B cell (primary cell): Measurements from ENCODE around the gene RAPGEF5. TPM values are rescaled to one million over a fixed set of nuclear protein-coding genes. Genes with fewer than 3 reads are reported as not detected.

Experiments
- ATAC-seq: fragments of 200-7000 bp; cut with Tn5 transposase; one replicate; pipeline ENCODE4 v1.10.0; 2021; ENCODE audit warnings: low read depth, mild to moderate bottlenecking, moderate number of reproducible peaks, moderate library complexity
- CTCF ChIA-PET: fragments of 350-600 bp; sonication (Branson Sonifier 250); formaldehyde crosslinking; loops from one replicate; lab custom pipeline; 2021; ENCODE audit warnings: antibody characterized with exemption, inconsistent platforms; lab: Charles Lee
- POLR2A ChIA-PET: fragments of 350-600 bp; sonication (Branson Sonifier 250); formaldehyde crosslinking; loops from one replicate; lab custom pipeline; 2021; ENCODE audit warnings: antibody characterized with exemption; lab: Charles Lee
- DNase-seq: peaks from one replicate; pipeline ENCODE4 v3.0.0; 2013
- H2AFZ ChIP-seq: 2 replicates; pipeline ENCODE4 v1.6.1; 2012; ENCODE audit warnings: mild to moderate bottlenecking, low read depth, low read length; ENCODE audit not compliant: insufficient read depth, poor library complexity, severe bottlenecking
- H3K27ac ChIP-seq, 2 donors: 1 replicate in 1 of 2; 2 replicates in 1 of 2; pipeline ENCODE4 v1.5.1; 2012 to 2013; ENCODE audit warnings: low read length in 2 of 2, mild to moderate bottlenecking in 2 of 2, moderate library complexity in 1 of 2
- H3K27me3 ChIP-seq, 4 experiments: fragments of 200-600 bp in 1 of 4; sonication (generic) in 1 of 4; replicated peaks in 1 of 4; 1 replicate in 2 of 4; 2 replicates in 2 of 4; pipeline versions ENCODE4 v1.6.1 to v1.7.0; 2013 to 2016; ENCODE audit warnings: low read length in 3 of 4, mild to moderate bottlenecking in 2 of 4, mixed read lengths in 1 of 4, moderate library complexity in 1 of 4; ENCODE audit not compliant: insufficient read depth in 4 of 4, control insufficient read depth in 3 of 4; ENCODE audit errors: control extremely low read depth in 1 of 4
- H3K36me3 ChIP-seq, 2 experiments: replicated peaks in 1 of 2; 1 replicate in 1 of 2; 2 replicates in 1 of 2; pipeline versions ENCODE4 v1.6.1 to v1.7.1; 2013; ENCODE audit warnings: low read length in 1 of 2; ENCODE audit not compliant: insufficient read depth in 2 of 2, control insufficient read depth in 1 of 2; ENCODE audit errors: control extremely low read depth in 1 of 2, extremely low read depth in 1 of 2
- H3K4me1 ChIP-seq, 2 donors: fragments of 200-600 bp in 1 of 2; sonication (generic) in 1 of 2; 1 replicate in 1 of 2; 2 replicates in 1 of 2; pipeline versions ENCODE4 v1.5.1 to v1.6.1; 2013 to 2017; ENCODE audit warnings: low read length in 2 of 2; ENCODE audit not compliant: control insufficient read depth in 2 of 2, insufficient read depth in 2 of 2
- H3K4me2 ChIP-seq: replicated peaks from 2 replicates; pipeline ENCODE3; 2012; ENCODE audit warnings: mild to moderate bottlenecking, low read depth, low read length; ENCODE audit not compliant: poor library complexity, severe bottlenecking
- H3K4me3 ChIP-seq, 5 experiments: fragments of 200-600 bp in 1 of 5; sonication (generic) in 1 of 5; 1 replicate in 3 of 5; 2 replicates in 2 of 5; pipeline versions ENCODE4 v1.5.1 to v1.7.0; 2011 to 2016; ENCODE audit warnings: low read length in 4 of 5, mild to moderate bottlenecking in 4 of 5, low read depth in 2 of 5, control low read depth in 1 of 5, moderate library complexity in 1 of 5; ENCODE audit not compliant: insufficient read depth in 1 of 5; ENCODE audit errors: control extremely low read depth in 1 of 5, extremely low read depth in 1 of 5
- H3K79me2 ChIP-seq: fragments of 200-600 bp; sonication (generic); one replicate; pipeline ENCODE4 v1.6.0; 2016; ENCODE audit warnings: low read length; ENCODE audit not compliant: control insufficient read depth, insufficient read depth
- H3K9ac ChIP-seq: fragments of 200-600 bp; sonication (generic); 2 replicates; pipeline ENCODE4 v1.6.1; 2017; ENCODE audit warnings: mild to moderate bottlenecking, low read length, moderate library complexity
- H3K9me3 ChIP-seq, 3 donors: one replicate each; pipeline versions ENCODE4 v1.6.1 to v1.7.1; 2013; ENCODE audit warnings: low read length in 2 of 3; ENCODE audit not compliant: control insufficient read depth in 2 of 3, insufficient read depth in 1 of 3; ENCODE audit errors: control extremely low read depth in 1 of 3
- H4K20me1 ChIP-seq: 2 replicates; pipeline ENCODE4 v1.6.0; 2012; ENCODE audit warnings: mild to moderate bottlenecking, low read length; ENCODE audit not compliant: insufficient read depth, control insufficient read depth, poor library complexity, severe bottlenecking
- H3K27ac Mint-ChIP-seq: one replicate; pipeline ENCODE4 v1.8.0; 2021; ENCODE audit warnings: mixed read lengths
- H3K27me3 Mint-ChIP-seq: one replicate; pipeline ENCODE4 v1.8.0; 2021; ENCODE audit warnings: mixed read lengths
- H3K4me1 Mint-ChIP-seq: one replicate; pipeline ENCODE4 v1.8.0; 2021; ENCODE audit warnings: mixed read lengths
- H3K4me3 Mint-ChIP-seq: one replicate; pipeline ENCODE4 v1.8.0; 2021; ENCODE audit warnings: mixed read lengths
- H3K9me3 Mint-ChIP-seq: one replicate; pipeline ENCODE4 v1.8.0; 2022; ENCODE audit warnings: mixed read lengths; ENCODE audit not compliant: insufficient read depth
- EZH2 ChIP-seq: IDR thresholded peaks from 2 replicates; pipeline ENCODE4 v1.6.1; 2012; ENCODE audit warnings: borderline replicate concordance, low read depth, mild to moderate bottlenecking, moderate library complexity, low read length; ENCODE audit not compliant: insufficient read depth, poor library complexity, severe bottlenecking
- WGBS: methylation state at CpG from one replicate; pipeline ENCODE4 v1.1.5; 2013; ENCODE audit warnings: missing lambda C conversion rate; ENCODE audit not compliant: insufficient coverage; 5-methylcytosine and 5-hydroxymethylcytosine counted together
- intact Hi-C: fragments of 100-400 bp; cut with micrococcal nuclease; formaldehyde crosslinking; loops from one replicate; pipeline ENCODE4 v1.10.0; 2022
- polyA plus RNA-seq: library from polyadenylated mRNA; depleted of rRNA; stranded (reverse); fragments of >200 nt; gene quantifications from 2 replicates; pipeline ENCODE4 v1.2.3, GENCODE V29; 2012
- total RNA-seq, 2 donors: library from RNA; stranded (reverse); fragments of 120-200 nt in 1 of 2; gene quantifications; 1 replicate in 1 of 2; 2 replicates in 1 of 2; pipeline versions ENCODE4 v1.2.3 to v1.2.4, GENCODE V29; 2013 to 2022
- TF ChIP-seq, protein P1 (sequence below): fragments of 200-600 bp; IDR thresholded peaks from one replicate; pipeline ENCODE4 v1.8.0; 2022; ENCODE audit warnings: antibody characterized with exemption, mild to moderate bottlenecking

The RAPGEF5 gene
- total and polyA plus RNA-seq, 2 donors (not counting 1 experiment from before 2014, with no cell fraction given): 1.5 to 37.6 TPM

DNA sequence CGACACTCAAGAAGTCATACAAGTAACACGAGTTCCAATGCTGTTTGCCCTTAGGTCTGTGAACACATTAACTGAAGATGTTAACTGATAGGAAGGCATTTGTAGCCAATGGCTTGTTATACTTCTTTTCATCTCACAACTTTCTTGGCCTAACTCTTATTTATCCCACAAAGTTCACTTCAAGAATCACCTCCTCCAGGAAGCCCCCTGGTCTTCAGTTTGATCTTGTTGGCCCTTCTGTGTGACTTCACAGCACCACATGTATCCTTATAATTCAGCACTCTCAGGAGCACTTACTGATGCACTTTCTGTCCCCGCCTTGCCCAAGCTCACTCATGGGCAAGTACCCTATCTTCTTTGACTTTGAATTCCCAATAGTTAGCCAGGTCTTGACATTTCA, 159.6 kb downstream of the RAPGEF5 start:
- 100% methylated on average over 1 of the region's 3 CpGs for WGBS
- Mint-ChIP-seq H3K9me3 (no peaks in the 10 kb centered on the region), H3K27ac (no peak overlapping the region), H3K27me3 (no peaks in the 10 kb centered on the region), H3K4me3 (no peak overlapping the region), H3K4me1 (no peaks in the 10 kb centered on the region)
- intact Hi-C loops: no loop called here
- Histone ChIP-seq H3K9ac (no peak overlapping the region), H3K27me3 (no peaks in the 10 kb centered on the region), H3K27ac (no peak overlapping the region), H3K4me2 (no peak overlapping the region), H3K4me1 (no peaks in the 10 kb centered on the region), H4K20me1 (no peaks in the 10 kb centered on the region), H3K79me2 (no peaks in the 10 kb centered on the region), H3K36me3 (peaks cover 2 to 3% of the 10 kb centered on the region in 2 experiments), H2AFZ (no peak overlapping the region), H3K4me3 (no peak overlapping the region), H3K9me3 (no peaks in the 10 kb centered on the region)
- no peak for TF ChIP-seq EZH2
- TF ChIP-seq, protein P1, sequence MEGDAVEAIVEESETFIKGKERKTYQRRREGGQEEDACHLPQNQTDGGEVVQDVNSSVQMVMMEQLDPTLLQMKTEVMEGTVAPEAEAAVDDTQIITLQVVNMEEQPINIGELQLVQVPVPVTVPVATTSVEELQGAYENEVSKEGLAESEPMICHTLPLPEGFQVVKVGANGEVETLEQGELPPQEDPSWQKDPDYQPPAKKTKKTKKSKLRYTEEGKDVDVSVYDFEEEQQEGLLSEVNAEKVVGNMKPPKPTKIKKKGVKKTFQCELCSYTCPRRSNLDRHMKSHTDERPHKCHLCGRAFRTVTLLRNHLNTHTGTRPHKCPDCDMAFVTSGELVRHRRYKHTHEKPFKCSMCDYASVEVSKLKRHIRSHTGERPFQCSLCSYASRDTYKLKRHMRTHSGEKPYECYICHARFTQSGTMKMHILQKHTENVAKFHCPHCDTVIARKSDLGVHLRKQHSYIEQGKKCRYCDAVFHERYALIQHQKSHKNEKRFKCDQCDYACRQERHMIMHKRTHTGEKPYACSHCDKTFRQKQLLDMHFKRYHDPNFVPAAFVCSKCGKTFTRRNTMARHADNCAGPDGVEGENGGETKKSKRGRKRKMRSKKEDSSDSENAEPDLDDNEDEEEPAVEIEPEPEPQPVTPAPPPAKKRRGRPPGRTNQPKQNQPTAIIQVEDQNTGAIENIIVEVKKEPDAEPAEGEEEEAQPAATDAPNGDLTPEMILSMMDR: no peak
- DNase-seq: no peak
- no peak for ATAC-seq
- ChIA-PET POLR2A (no interaction called here), CTCF (no interaction called here)

DNA sequence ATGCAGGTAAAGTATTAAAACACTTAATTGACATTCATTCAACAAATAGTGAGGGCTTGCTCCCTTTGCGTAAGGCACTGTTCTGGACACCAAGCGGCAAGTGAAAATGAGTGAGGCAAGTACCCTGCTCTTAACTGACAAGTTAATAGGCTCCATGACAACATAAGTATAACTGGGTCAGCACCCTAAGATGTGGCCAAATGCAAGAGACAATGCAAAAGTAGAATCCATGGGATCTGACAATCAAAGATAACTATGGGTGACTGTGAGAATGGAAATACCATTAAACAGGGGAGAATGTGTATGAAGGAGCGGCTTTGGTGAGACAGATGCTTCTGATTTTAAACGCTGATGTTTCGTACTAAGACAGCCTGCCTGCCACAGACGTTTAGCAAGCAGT, 160.5 kb downstream of the RAPGEF5 start:
- peaks cover 1 to 2% of the 10 kb centered on the region in 2 experiments for H3K36me3 ChIP-seq
- TF ChIP-seq, protein P1: no peak
- TF ChIP-seq EZH2: no peak
- intact Hi-C loops: no loop called here
- H3K27me3 Mint-ChIP-seq: no peaks in the 10 kb centered on the region
- 95% methylated on average over 6 of the region's 6 CpGs for WGBS
- DNase-seq (no peak), ATAC-seq (no peak)
- no peak overlapping the region for H3K9ac ChIP-seq
- H3K4me3 ChIP-seq: no peak overlapping the region
- H3K27me3 ChIP-seq: no peaks in the 10 kb centered on the region
- no peaks in the 10 kb centered on the region for H3K4me1 Mint-ChIP-seq
- no peak overlapping the region for H3K27ac Mint-ChIP-seq
- no peak overlapping the region for H3K27ac ChIP-seq
- POLR2A ChIA-PET: no interaction called here
- no peak overlapping the region for H3K4me3 Mint-ChIP-seq
- no peaks in the 10 kb centered on the region for H3K9me3 Mint-ChIP-seq
- H3K79me2 ChIP-seq: no peaks in the 10 kb centered on the region
- H3K9me3 ChIP-seq: no peaks in the 10 kb centered on the region
- no peaks in the 10 kb centered on the region for H3K4me1 ChIP-seq
- no peak overlapping the region for H3K4me2 ChIP-seq
- no peaks in the 10 kb centered on the region for H4K20me1 ChIP-seq
- no peak overlapping the region for H2AFZ ChIP-seq
- CTCF ChIA-PET: no interaction called here
